GM12878 (cell line): ENCODE measurements around the gene ACADVL. TPM values are rescaled to one million over a fixed set of nuclear protein-coding genes. Genes with fewer than 3 reads are reported as not detected.

Source experiments
- ATAC-seq: fragments of 200-7000 bp; cut with Tn5 transposase; 3 replicates; pipeline ENCODE4 v1.9.1; 2020; ENCODE audit warnings: mild to moderate bottlenecking, moderate library complexity
- BruUV-seq: library from RNA; stranded (reverse); fragments of 400-500 nt; replicated peaks from 2 replicates; lab custom pipeline; 2021; lab: Mats Ljungman, UMichigan
- CTCF ChIA-PET: fragments of 300-600 bp; sonication (Branson Sonifier 250); formaldehyde crosslinking; extraction: SDS; loops from one replicate; lab custom pipeline; 2021; ENCODE audit warnings: inconsistent platforms; lab: Yijun Ruan, JAX
- POLR2A ChIA-PET: fragments of 350-600 bp; formaldehyde crosslinking; extraction: SDS; loops from one replicate; lab custom pipeline; 2021; ENCODE audit warnings: inconsistent platforms; lab: Charles Lee
- RAD21 ChIA-PET: fragments of 300-600 bp; sonication (Branson Sonifier 250); formaldehyde crosslinking; loops from one replicate; lab custom pipeline; 2023; ENCODE audit warnings: antibody characterized with exemption; ENCODE audit not compliant: unreplicated experiment; lab: Charles Lee
- SMC1A ChIA-PET: fragments of 300-600 bp; sonication (Branson Sonifier 250); formaldehyde crosslinking; loops from one replicate; lab custom pipeline; 2023; ENCODE audit not compliant: unreplicated experiment, uncharacterized antibody; lab: Charles Lee
- DNase-seq: peaks from one replicate; pipeline ENCODE4 v3.0.0-alpha.2; 2011; ENCODE audit warnings: low read depth, low spot score
- FAIRE-seq: peaks from 3 replicates; lab custom pipeline; 2011; peaks lifted over from hg19 to GRCh38; lab: Jason Lieb, UNC
- H2AFZ ChIP-seq: 2 replicates; pipeline ENCODE4 v1.6.0; 2011; ENCODE audit warnings: low read depth, low read length, control low read depth; ENCODE audit not compliant: control insufficient read depth
- H3K27ac ChIP-seq: 2 replicates; pipeline ENCODE4 v1.5.1; 2011; ENCODE audit warnings: control low read depth; ENCODE audit not compliant: control insufficient read depth, insufficient read depth
- H3K27me3 ChIP-seq, 2 experiments: replicated peaks in 1 of 2; 2 replicates each; pipeline versions ENCODE4 v1.6.0 to v1.6.1; 2011; ENCODE audit warnings: low read length in 1 of 2; ENCODE audit not compliant: control insufficient read depth in 2 of 2, insufficient read depth in 2 of 2
- H3K36me3 ChIP-seq, 2 experiments: 2 replicates each; pipeline ENCODE4 v1.5.1; 2011; ENCODE audit warnings: low read length in 1 of 2; ENCODE audit not compliant: control insufficient read depth in 2 of 2, insufficient read depth in 2 of 2
- H3K4me1 ChIP-seq: 2 replicates; pipeline ENCODE4 v1.6.1; 2011; ENCODE audit warnings: mild to moderate bottlenecking, low read length, moderate library complexity, mixed read lengths; ENCODE audit not compliant: control insufficient read depth, insufficient read depth
- H3K4me2 ChIP-seq: 2 replicates; pipeline ENCODE4 v1.6.0; 2011; ENCODE audit warnings: control low read depth; ENCODE audit not compliant: control insufficient read depth, insufficient read depth
- H3K4me3 ChIP-seq: fragments of 200-600 bp; sonication (generic); 2 replicates; pipeline ENCODE4 v1.5.1; 2016
- H3K79me2 ChIP-seq: 2 replicates; pipeline ENCODE4 v1.6.0; 2011; ENCODE audit warnings: low read length; ENCODE audit not compliant: control insufficient read depth, insufficient read depth
- H3K9ac ChIP-seq: 2 replicates; pipeline ENCODE4 v1.8.0; 2011; ENCODE audit warnings: low read length, control low read depth, mixed read lengths; ENCODE audit not compliant: control insufficient read depth, insufficient read depth
- H3K9me3 ChIP-seq: replicated peaks from 3 replicates; pipeline ENCODE4 v1.5.1; 2011; ENCODE audit warnings: mild to moderate bottlenecking, low read length; ENCODE audit not compliant: control insufficient read depth, insufficient read depth
- H4K20me1 ChIP-seq: 2 replicates; pipeline ENCODE4 v1.6.0; 2011; ENCODE audit not compliant: control insufficient read depth, insufficient read depth
- ATF3 ChIP-seq: IDR thresholded peaks from 2 replicates; pipeline ENCODE4 v1.6.1; 2011; ENCODE audit warnings: low read depth, mild to moderate bottlenecking, low read length, moderate library complexity, borderline replicate concordance; ENCODE audit errors: extremely low read depth
- BMI1 ChIP-seq: fragments of 450-650 bp; IDR thresholded peaks from 2 replicates; pipeline ENCODE4 v1.6.1; 2016; ENCODE audit warnings: mild to moderate bottlenecking, moderate library complexity, borderline replicate concordance
- BRCA1 ChIP-seq: IDR thresholded peaks from 2 replicates; pipeline ENCODE4 v1.6.1; 2011; ENCODE audit warnings: low read depth, low read length, improper control_type of control experiment
- CREM ChIP-seq: IDR thresholded peaks from 2 replicates; pipeline ENCODE4 v1.6.1; 2014; ENCODE audit warnings: antibody characterized with exemption, low read depth
- ETV6 ChIP-seq, 2 experiments: fragments of 450-650 bp in 1 of 2; IDR thresholded peaks in 1 of 2; conservative IDR thresholded peaks in 1 of 2; 2 replicates each; pipeline ENCODE4 v1.6.1; 2014; ENCODE audit warnings: antibody characterized with exemption in 1 of 2, borderline replicate concordance in 1 of 2, low read depth in 1 of 2, mild to moderate bottlenecking in 1 of 2, moderate library complexity in 1 of 2
- HDAC2 ChIP-seq: fragments of 200-600 bp; sonication (generic); IDR thresholded peaks from 2 replicates; pipeline ENCODE4 v1.6.1; 2017
- JUND ChIP-seq: IDR thresholded peaks from 2 replicates; pipeline ENCODE4 v1.6.1; 2012; ENCODE audit warnings: low read depth, mild to moderate bottlenecking, low read length, improper control_type of control experiment, moderate library complexity
- MEF2B ChIP-seq: fragments of 450-650 bp; IDR thresholded peaks from 2 replicates; pipeline ENCODE4 v1.6.1; 2018; ENCODE audit warnings: mild to moderate bottlenecking, moderate library complexity; ENCODE audit not compliant: partially characterized antibody, poor library complexity, severe bottlenecking
- MYC ChIP-seq: IDR thresholded peaks from 2 replicates; pipeline ENCODE4 v1.6.1; 2011; ENCODE audit warnings: mild to moderate bottlenecking, low read length, moderate library complexity, inconsistent platforms; ENCODE audit not compliant: insufficient read depth, insufficient replicate concordance, insufficient read length, severe bottlenecking
- NFYA ChIP-seq: IDR thresholded peaks from 2 replicates; pipeline ENCODE4 v1.6.1; 2011; ENCODE audit warnings: low read depth, mild to moderate bottlenecking, low read length, improper control_type of control experiment, borderline replicate concordance
- NKRF ChIP-seq: fragments of 450-650 bp; conservative IDR thresholded peaks from 2 replicates; pipeline ENCODE4 v1.6.1; 2017; ENCODE audit warnings: mild to moderate bottlenecking, moderate library complexity
- PAX5 ChIP-seq: IDR thresholded peaks from 2 replicates; pipeline ENCODE4 v1.6.1; 2011; ENCODE audit warnings: low read depth, low read length, borderline replicate concordance
- RCOR1 ChIP-seq: conservative IDR thresholded peaks from 2 replicates; pipeline ENCODE4 v1.6.1; 2012; ENCODE audit warnings: low read depth, low read length, improper control_type of control experiment
- YY1 ChIP-seq: IDR thresholded peaks from 2 replicates; pipeline ENCODE4 v1.6.1; 2011; ENCODE audit warnings: low read depth, mild to moderate bottlenecking, low read length
- ZNF622 ChIP-seq: fragments of 450-650 bp; IDR thresholded peaks from 2 replicates; pipeline ENCODE4 v1.6.1; 2017; ENCODE audit warnings: mild to moderate bottlenecking, inconsistent platforms
- ZZZ3 ChIP-seq: IDR thresholded peaks from 2 replicates; pipeline ENCODE4 v1.6.1; 2011; ENCODE audit warnings: low read depth; ENCODE audit not compliant: control insufficient read depth, insufficient read length
- WGBS: methylation state at CpG from one replicate; pipeline ENCODE4 v1.1.6; 2016; ENCODE audit warnings: low lambda C conversion rate; ENCODE audit not compliant: insufficient replicate concordance, insufficient coverage; ENCODE audit errors: missing lambda C conversion rate; 5-methylcytosine and 5-hydroxymethylcytosine counted together
- in situ Hi-C: fragments of 300-500 bp; cut with MboI; formaldehyde crosslinking; loops from 9 replicates; pipeline ENCODE4 v1.14.3; 2018; ENCODE audit warnings: mixed read lengths
- intact Hi-C: fragments of 100-400 bp; cut with micrococcal nuclease; formaldehyde crosslinking; loops from one replicate; pipeline ENCODE4 v1.14.2; 2022; ENCODE audit not compliant: unreplicated experiment
- polyA plus RNA-seq, 11 experiments: library from polyadenylated mRNA; depleted of rRNA in 4 of 11; unstranded in 6 of 11; stranded (reverse) in 5 of 11; fragments of >200 nt; fragmentation: Nextera tagmentation in 4 of 11; fragmentation: Illumina TruSeq in 1 of 11; extraction: Ambion mirVana in 4 of 11; extraction: Trizol in 1 of 11; gene quantifications; 1 replicate in 1 of 11; 2 replicates in 10 of 11; pipeline versions ENCODE4 v1.2.1 to v1.2.3, GENCODE V29; 2011 to 2016; ENCODE audit warnings: inconsistent platforms in 2 of 11, missing spikeins in 2 of 11, low read depth in 1 of 11
- total RNA-seq, 4 experiments: library from RNA; depleted of rRNA in 3 of 4; stranded (reverse); fragments of >200 nt in 3 of 4; fragmentation: Illumina TruSeq in 1 of 4; extraction: Trizol in 1 of 4; gene quantifications; 2 replicates each; pipeline versions ENCODE4 v1.2.1 to v1.2.3, GENCODE V29; 2013 to 2021
- TF ChIP-seq, protein P1 (sequence below): fragments of 450-650 bp; IDR thresholded peaks from 2 replicates; pipeline ENCODE4 v1.6.1; 2016; ENCODE audit warnings: mild to moderate bottlenecking

ACADVL gene
- total and polyA plus RNA-seq, 10 of the 15 experiments (the other 5 are each of a cell fraction or from before 2014, with no cell fraction given), result 25.4 to 232 (median 180) TPM

DNA sequence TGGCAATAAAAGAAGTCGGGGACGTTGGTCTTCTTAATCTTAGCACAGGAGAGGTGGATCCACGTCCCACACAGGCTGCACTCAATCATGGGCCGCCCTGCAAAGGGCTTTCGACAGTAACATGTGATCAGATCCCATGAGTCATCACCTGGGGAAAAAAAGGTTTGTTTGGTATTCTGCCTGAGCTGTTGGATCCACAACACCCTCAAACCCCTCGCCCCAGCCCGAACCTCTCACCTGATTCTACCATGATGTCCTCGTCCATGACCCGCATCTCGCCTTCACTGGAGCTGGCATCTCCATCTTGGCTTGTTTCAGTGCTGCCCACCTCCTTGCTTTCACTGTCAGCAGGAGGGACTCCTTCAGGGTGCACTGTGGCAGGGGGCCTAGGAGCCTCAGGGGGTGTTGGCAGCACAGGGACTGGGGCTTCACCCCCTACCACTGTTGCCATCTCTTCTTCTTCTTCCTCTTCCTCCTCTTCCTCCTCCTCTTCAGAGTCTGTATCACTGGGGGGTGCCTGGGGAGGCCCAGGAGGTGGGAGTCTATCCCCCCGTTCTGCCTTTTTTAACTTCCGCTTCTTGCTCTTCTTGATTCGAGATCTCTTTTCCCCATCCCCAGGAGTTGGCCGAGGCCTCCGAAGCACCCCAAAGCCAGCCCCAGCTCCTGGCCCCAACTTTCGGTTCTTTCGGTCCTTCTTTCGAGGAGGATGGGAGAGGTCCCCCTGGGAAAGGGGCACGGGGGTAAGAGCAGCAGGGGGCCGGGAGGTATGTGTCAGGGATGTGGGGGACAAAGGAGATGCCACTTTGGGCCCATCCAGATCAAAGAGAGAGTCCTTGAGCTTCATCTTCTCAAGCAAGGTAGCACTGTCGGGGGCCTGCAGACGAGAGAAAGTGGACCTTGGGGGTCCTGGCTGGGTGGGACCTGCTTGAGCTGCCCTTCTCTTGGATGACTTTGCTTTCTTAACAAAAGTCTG, 16.2 kb downstream of the ACADVL start:
- 76% methylated on average over 21 of the region's 22 CpGs for WGBS
- TF ChIP-seq ATF3, result no peak
- TF ChIP-seq MYC, result no peak
- no peak for TF ChIP-seq HDAC2
- TF ChIP-seq PAX5, result no peak
- no peak for TF ChIP-seq RCOR1
- TF ChIP-seq ZNF622, result no peak
- TF ChIP-seq CREM, result no peak
- TF ChIP-seq NKRF, result no peak
- TF ChIP-seq NFYA, result no peak
- no peak for TF ChIP-seq MEF2B
- TF ChIP-seq BRCA1, result no peak
- TF ChIP-seq, protein P1, sequence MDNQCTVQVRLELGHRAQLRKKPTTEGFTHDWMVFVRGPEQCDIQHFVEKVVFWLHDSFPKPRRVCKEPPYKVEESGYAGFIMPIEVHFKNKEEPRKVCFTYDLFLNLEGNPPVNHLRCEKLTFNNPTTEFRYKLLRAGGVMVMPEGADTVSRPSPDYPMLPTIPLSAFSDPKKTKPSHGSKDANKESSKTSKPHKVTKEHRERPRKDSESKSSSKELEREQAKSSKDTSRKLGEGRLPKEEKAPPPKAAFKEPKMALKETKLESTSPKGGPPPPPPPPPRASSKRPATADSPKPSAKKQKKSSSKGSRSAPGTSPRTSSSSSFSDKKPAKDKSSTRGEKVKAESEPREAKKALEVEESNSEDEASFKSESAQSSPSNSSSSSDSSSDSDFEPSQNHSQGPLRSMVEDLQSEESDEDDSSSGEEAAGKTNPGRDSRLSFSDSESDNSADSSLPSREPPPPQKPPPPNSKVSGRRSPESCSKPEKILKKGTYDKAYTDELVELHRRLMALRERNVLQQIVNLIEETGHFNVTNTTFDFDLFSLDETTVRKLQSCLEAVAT, result no peak
- TF ChIP-seq ZZZ3, result no peak
- no peak for TF ChIP-seq YY1
- no peak for TF ChIP-seq JUND
- no peak for TF ChIP-seq ETV6 (conservative IDR thresholded peaks at IDR 0.05 in 1 of 2, IDR thresholded peaks at IDR 0.05 in 1 of 2; ENCODE audit: borderline replicate concordance in 1 of 2, low read depth in 1 of 2)
- TF ChIP-seq BMI1, result no peak
- Histone ChIP-seq H3K36me3 (peaks cover 6 to 14% of the 10 kb centered on the region in 2 experiments), H3K4me1 (peaks cover 29% of the 10 kb centered on the region), H3K27ac (0 out of 2 replicates have a peak overlapping the region, but pooled peaks have one; percentile 15), H4K20me1 (no peaks in the 10 kb centered on the region), H3K79me2 (peaks cover 61% of the 10 kb centered on the region), H3K4me3 (peak overlapping the region; percentile 84; the same call in 1 of the 2 replicates), H3K9me3 (no peaks in the 10 kb centered on the region), H3K4me2 (peak overlapping the region; percentile 91), H3K9ac (no peak overlapping the region; the same call in 1 of the 2 replicates), H2AFZ (no peak overlapping the region), H3K27me3 (no peaks in the 10 kb centered on the region)
- in situ Hi-C loops, result no loop called here
- POLR2A ChIA-PET, result interaction anchor here (1.1 to 7.3 kb wide), 4 partner anchors 14 to 94 kb away, joined by 3 to 99 read pairs (median 41); partner anchors contain the start of genes ACADVL, CTDNEP1, DLG4 and ELP5
- SMC1A ChIA-PET, result no interaction called here
- CTCF ChIA-PET, result interaction anchor here (1.5 to 6.6 kb wide), 2 partner anchors 15 kb away, joined by 9 to 50 read pairs; partner anchors contain the start of genes ACADVL and DLG4
- no peak for FAIRE-seq
- no peak for ATAC-seq
- BruUV-seq, result TSS peak; percentile 19
- no peak for DNase-seq
- RAD21 ChIA-PET, result interaction anchor here (1.2 to 1.4 kb wide), 3 partner anchors 14 to 190 kb away, joined by 3 to 4 read pairs (median 3); partner anchors contain the start of genes ACADVL and DLG4
- intact Hi-C loops, result no loop called here
